Measurements from ENCODE around the gene LENG9.

- TF ChIP-seq, protein P1, sequence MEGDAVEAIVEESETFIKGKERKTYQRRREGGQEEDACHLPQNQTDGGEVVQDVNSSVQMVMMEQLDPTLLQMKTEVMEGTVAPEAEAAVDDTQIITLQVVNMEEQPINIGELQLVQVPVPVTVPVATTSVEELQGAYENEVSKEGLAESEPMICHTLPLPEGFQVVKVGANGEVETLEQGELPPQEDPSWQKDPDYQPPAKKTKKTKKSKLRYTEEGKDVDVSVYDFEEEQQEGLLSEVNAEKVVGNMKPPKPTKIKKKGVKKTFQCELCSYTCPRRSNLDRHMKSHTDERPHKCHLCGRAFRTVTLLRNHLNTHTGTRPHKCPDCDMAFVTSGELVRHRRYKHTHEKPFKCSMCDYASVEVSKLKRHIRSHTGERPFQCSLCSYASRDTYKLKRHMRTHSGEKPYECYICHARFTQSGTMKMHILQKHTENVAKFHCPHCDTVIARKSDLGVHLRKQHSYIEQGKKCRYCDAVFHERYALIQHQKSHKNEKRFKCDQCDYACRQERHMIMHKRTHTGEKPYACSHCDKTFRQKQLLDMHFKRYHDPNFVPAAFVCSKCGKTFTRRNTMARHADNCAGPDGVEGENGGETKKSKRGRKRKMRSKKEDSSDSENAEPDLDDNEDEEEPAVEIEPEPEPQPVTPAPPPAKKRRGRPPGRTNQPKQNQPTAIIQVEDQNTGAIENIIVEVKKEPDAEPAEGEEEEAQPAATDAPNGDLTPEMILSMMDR (conservative IDR thresholded peaks at IDR 0.05 in 1 of 2, IDR thresholded peaks at IDR 0.05 in 1 of 2; ENCODE audit: extremely low read depth in 1 of 2, insufficient read depth in 1 of 2, low read depth in 1 of 2, low read length in 2 of 2): no peak
- no peak for TF ChIP-seq EZH2 (IDR thresholded peaks at IDR 0.05; ENCODE audit: borderline replicate concordance, low read length)
These were observed 35.0 kb downstream of the LENG9 start for GRCh38 chr19:54428323-54429175.

All from mammary epithelial cell (primary cell).